Fibroblast of lung (primary cell): ENCODE results near the gene GLMN. TPM values are rescaled to one million over a fixed set of nuclear protein-coding genes. Genes with fewer than 3 reads are reported as not detected.

ENCODE experiments used
- DNase-seq, 2 donors: peaks; one replicate each; pipeline versions ENCODE4 v3.0.0 to v3.0.0-alpha.2; 2010; ENCODE audit warnings: low read depth in 2 of 2
- H2AFZ ChIP-seq: 2 replicates; pipeline ENCODE4 v1.5.1; 2012; ENCODE audit warnings: low read length, control low read depth, inconsistent platforms
- H3K27ac ChIP-seq: 2 replicates; pipeline ENCODE4 v1.5.1; 2011; ENCODE audit warnings: low read length, control low read depth; ENCODE audit not compliant: insufficient read depth
- H3K27me3 ChIP-seq: 2 replicates; pipeline ENCODE4 v1.5.1; 2011; ENCODE audit warnings: mild to moderate bottlenecking, low read length; ENCODE audit not compliant: control insufficient read depth, insufficient read depth
- H3K36me3 ChIP-seq: 2 replicates; pipeline ENCODE4 v1.5.1; 2011; ENCODE audit warnings: low read length; ENCODE audit not compliant: control insufficient read depth, insufficient read depth
- H3K4me1 ChIP-seq: 2 replicates; pipeline ENCODE4 v1.5.1; 2011; ENCODE audit warnings: low read length; ENCODE audit not compliant: control insufficient read depth, insufficient read depth; ENCODE audit errors: extremely low read depth
- H3K4me2 ChIP-seq: 2 replicates; pipeline ENCODE4 v1.5.1; 2011; ENCODE audit warnings: low read length, control low read depth; ENCODE audit not compliant: insufficient read depth; ENCODE audit errors: extremely low read depth
- H3K4me3 ChIP-seq, 4 experiments: fragments of 200-600 bp in 1 of 4; sonication (generic) in 1 of 4; replicated peaks in 1 of 4; 2 replicates each; pipeline ENCODE4 v1.5.1; 2011 to 2016; ENCODE audit warnings: low read length in 4 of 4, low read depth in 3 of 4, mild to moderate bottlenecking in 3 of 4, control low read depth in 2 of 4, inconsistent platforms in 1 of 4, mixed read lengths in 1 of 4; ENCODE audit not compliant: insufficient read depth in 1 of 4; ENCODE audit errors: control extremely low read depth in 1 of 4
- H3K79me2 ChIP-seq: 2 replicates; pipeline ENCODE4 v1.5.1; 2012; ENCODE audit warnings: mild to moderate bottlenecking, low read length, inconsistent platforms; ENCODE audit not compliant: control insufficient read depth, insufficient read depth
- H3K9ac ChIP-seq: 2 replicates; pipeline ENCODE4 v1.5.1; 2011; ENCODE audit warnings: mild to moderate bottlenecking, low read length, control low read depth; ENCODE audit not compliant: insufficient read depth
- H3K9me3 ChIP-seq: 2 replicates; pipeline ENCODE4 v1.5.1; 2012; ENCODE audit warnings: low read depth, low read length; ENCODE audit not compliant: control insufficient read depth, insufficient read depth
- H4K20me1 ChIP-seq: 2 replicates; pipeline ENCODE4 v1.5.1; 2011; ENCODE audit warnings: low read length; ENCODE audit not compliant: control insufficient read depth, insufficient read depth; ENCODE audit errors: extremely low read depth
- CTCF ChIP-seq, 2 donors: IDR thresholded peaks in 1 of 2; conservative IDR thresholded peaks in 1 of 2; 1 replicate in 1 of 2; 2 replicates in 1 of 2; pipeline ENCODE4 v1.5.1; 2011 to 2012; ENCODE audit warnings: low read length in 2 of 2, control low read depth in 1 of 2, inconsistent platforms in 1 of 2, low read depth in 1 of 2, mild to moderate bottlenecking in 1 of 2
- EZH2 ChIP-seq: IDR thresholded peaks from 2 replicates; pipeline ENCODE4 v1.5.1; 2012; ENCODE audit warnings: low read length, control low read depth, mild to moderate bottlenecking; ENCODE audit errors: missing control alignments
- polyA plus RNA-seq, 2 donors: library from polyadenylated mRNA; depleted of rRNA in 1 of 2; stranded (reverse) in 1 of 2; unstranded in 1 of 2; fragments of >200 nt; gene quantifications; 2 replicates each; pipeline ENCODE4 v1.2.1, GENCODE V29; 2011 to 2012; ENCODE audit warnings: missing spikeins in 1 of 2
- total RNA-seq: library from RNA; depleted of rRNA; stranded (reverse); fragments of >200 nt; gene quantifications from 2 replicates; pipeline ENCODE4 v1.2.1, GENCODE V29; 2014

GLMN gene
- total and polyA plus RNA-seq, 2 donors (not counting 1 experiment from before 2014, with no cell fraction given), result 7.8 to 9.1 TPM

DNA sequence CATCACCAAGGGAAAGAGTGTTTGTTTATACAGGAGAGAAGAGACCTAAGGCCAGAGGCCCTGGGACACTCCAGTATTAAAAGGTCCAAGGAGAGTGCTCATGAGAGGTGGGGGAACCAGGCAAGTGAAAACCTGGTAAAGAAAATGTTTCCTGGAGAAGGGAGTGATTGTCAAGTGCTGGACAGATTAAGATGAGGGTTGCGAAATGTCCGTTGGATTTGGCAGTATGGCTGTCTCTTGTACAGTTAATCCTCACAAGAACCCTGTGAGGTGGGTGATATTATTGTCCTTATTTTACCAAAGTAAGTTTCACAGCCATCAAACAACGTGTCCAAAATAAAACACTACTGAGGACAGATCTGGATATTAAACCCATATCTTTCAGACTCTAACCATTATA, 44.3 kb upstream of the GLMN start:
- Histone ChIP-seq H3K4me3 (no peak overlapping the region), H3K4me2 (no peak overlapping the region), H3K27me3 (no peaks in the 10 kb centered on the region), H3K79me2 (no peaks in the 10 kb centered on the region), H3K4me1 (no peaks in the 10 kb centered on the region), H2AFZ (no peak overlapping the region), H3K36me3 (no peaks in the 10 kb centered on the region), H3K9ac (no peak overlapping the region), H3K27ac (no peak overlapping the region), H3K9me3 (no peaks in the 10 kb centered on the region), H4K20me1 (no peaks in the 10 kb centered on the region)
- DNase-seq, result peak in 1 of 2 donors; percentile 3
- TF ChIP-seq CTCF (conservative IDR thresholded peaks at IDR 0.05 in 1 of 2, IDR thresholded peaks at IDR 0.05 in 1 of 2; ENCODE audit: low read depth in 1 of 2, low read length in 2 of 2), result no peak
- no peak for TF ChIP-seq EZH2

DNA sequence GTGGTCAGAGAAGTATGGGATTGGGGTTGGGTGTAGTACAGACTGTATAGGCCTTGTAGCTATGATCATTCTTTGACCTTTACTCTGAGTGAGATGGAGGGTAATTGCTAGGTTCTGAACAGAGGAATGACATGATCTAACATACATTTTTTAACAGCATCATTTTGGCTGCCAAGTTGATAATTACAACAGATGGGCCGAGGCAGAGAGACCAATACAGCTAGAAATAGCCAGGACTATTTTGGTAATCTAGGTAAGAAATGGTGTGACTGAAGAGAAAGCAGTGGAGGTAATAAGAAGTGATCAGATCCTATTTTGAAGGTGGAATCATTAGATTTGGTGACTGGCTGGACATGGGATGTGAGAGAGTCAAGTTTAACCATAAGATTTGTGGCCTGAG, 43.6 kb upstream of the GLMN start:
- H3K27me3 ChIP-seq, result no peaks in the 10 kb centered on the region
- no peak overlapping the region for H3K4me2 ChIP-seq
- DNase-seq, result no peak
- H3K4me3 ChIP-seq, result no peak overlapping the region
- no peaks in the 10 kb centered on the region for H3K36me3 ChIP-seq
- no peak overlapping the region for H3K27ac ChIP-seq
- TF ChIP-seq CTCF (conservative IDR thresholded peaks at IDR 0.05 in 1 of 2, IDR thresholded peaks at IDR 0.05 in 1 of 2; ENCODE audit: low read depth in 1 of 2, low read length in 2 of 2) (no peak), EZH2 (no peak)
- H3K4me1 ChIP-seq, result no peaks in the 10 kb centered on the region
- H4K20me1 ChIP-seq, result no peaks in the 10 kb centered on the region
- H3K79me2 ChIP-seq, result no peaks in the 10 kb centered on the region
- H3K9me3 ChIP-seq, result no peaks in the 10 kb centered on the region
- H2AFZ ChIP-seq, result no peak overlapping the region
- no peak overlapping the region for H3K9ac ChIP-seq

DNA sequence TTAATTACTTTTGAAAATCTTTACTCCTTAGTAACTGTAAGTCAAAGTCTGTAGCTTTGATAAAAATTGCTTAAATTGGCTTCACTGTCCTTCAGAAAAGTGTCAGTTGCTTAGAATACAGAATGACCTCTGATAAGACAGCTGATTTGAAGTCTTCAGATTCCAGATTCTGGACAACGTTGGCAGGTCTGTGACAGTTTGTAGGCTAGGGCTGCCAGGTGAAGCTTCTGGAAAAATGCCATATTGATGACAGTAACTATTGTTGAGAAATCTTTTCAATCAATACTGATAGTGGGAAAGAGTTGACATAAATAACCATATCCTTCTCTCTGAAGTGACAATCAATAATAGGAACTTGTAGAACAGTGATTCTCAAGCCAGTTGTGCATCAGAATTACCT, 41.4 kb upstream of the GLMN start:
- H4K20me1 ChIP-seq, result no peaks in the 10 kb centered on the region
- H3K4me3 ChIP-seq, result no peak overlapping the region
- H3K9ac ChIP-seq, result no peak overlapping the region
- no peaks in the 10 kb centered on the region for H3K36me3 ChIP-seq
- no peaks in the 10 kb centered on the region for H3K79me2 ChIP-seq
- H2AFZ ChIP-seq, result no peak overlapping the region
- TF ChIP-seq CTCF (conservative IDR thresholded peaks at IDR 0.05 in 1 of 2, IDR thresholded peaks at IDR 0.05 in 1 of 2; ENCODE audit: low read depth in 1 of 2, low read length in 2 of 2) (no peak), EZH2 (no peak)
- H3K4me1 ChIP-seq, result no peaks in the 10 kb centered on the region
- H3K9me3 ChIP-seq, result no peaks in the 10 kb centered on the region
- no peak overlapping the region for H3K27ac ChIP-seq
- no peaks in the 10 kb centered on the region for H3K27me3 ChIP-seq
- DNase-seq, result no peak
- H3K4me2 ChIP-seq, result no peak overlapping the region
